GM12874 (cell line): Measurements from ENCODE around the gene PRDM16.

Experiments used
- CTCF ChIP-seq: IDR thresholded peaks from 2 replicates; pipeline ENCODE4 v1.5.1; 2011; ENCODE audit warnings: low read depth, mild to moderate bottlenecking, control low read depth, low read length, moderate library complexity; ENCODE audit not compliant: insufficient read depth

The PRDM16 gene

GRCh38 chr1:3173381-3173980 is 104.5 kb downstream of the PRDM16 start:
- no peak for TF ChIP-seq CTCF

- TF ChIP-seq CTCF: no peak
Observed at GRCh38 chr1:3174487-3175247, 105.7 kb downstream of the PRDM16 start.

- no peak for TF ChIP-seq CTCF
Observed at GRCh38 chr1:3175486-3175885, 106.5 kb downstream of the PRDM16 start.

GRCh38 chr1:3176028-3176427 is 107.0 kb downstream of the PRDM16 start:
- TF ChIP-seq CTCF: no peak

GRCh38 chr1:3176820-3177219 is 107.8 kb downstream of the PRDM16 start:
- TF ChIP-seq CTCF: no peak

- TF ChIP-seq CTCF: no peak
Observed at GRCh38 chr1:3178279-3178678, 109.3 kb downstream of the PRDM16 start.

GRCh38 chr1:3179471-3179870 is 110.5 kb downstream of the PRDM16 start:
- no peak for TF ChIP-seq CTCF
